ENCODE measurements around the gene ZACN.

Gene ZACN

DNA sequence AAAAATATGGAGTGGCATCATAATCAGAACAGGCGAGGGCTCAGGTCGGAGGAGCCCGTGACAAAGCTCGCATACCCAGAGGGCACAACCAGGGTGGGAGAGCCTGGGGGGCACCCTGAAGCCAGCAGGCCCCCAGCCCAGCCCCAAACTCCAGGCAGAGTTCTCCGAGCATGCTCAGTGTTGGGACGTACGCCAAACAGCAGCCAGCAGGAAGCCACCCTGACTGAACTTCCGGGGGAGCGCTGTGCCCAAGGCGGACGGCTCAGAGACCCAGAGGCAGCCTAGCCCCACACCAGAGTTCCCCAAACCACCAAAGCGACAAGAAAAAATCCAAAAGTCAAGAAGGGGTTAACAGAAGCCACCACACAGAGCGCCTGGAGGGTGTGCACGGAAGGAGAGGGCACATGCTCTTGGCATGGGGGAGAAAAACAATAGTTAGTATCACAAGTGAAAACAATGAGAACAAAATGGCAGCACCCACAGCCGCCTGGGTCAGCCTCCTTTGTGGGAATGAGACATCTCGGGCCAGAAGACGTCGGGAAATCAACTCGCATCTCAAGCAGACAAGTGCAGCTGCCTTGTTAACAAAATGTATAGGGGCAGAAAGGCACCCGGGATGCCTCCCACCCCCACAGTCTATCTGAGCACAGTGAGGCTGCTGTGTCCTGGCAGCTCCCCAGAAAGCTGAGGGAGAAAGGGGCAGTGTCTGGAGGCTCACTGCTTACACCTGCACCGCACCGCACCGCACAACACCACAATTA is 12.7 kb downstream of the ZACN start:
- Histone ChIP-seq H3K79me2 (ENCODE audit: control insufficient read depth, low read length) (no peaks in the 10 kb centered on the region), H3K4me3 (ENCODE audit: low read length) (no peak overlapping the region), H3F3A (ENCODE audit: control insufficient read depth, insufficient read depth) (no peaks in the 10 kb centered on the region), H3K4me2 (ENCODE audit: low read length) (no peak overlapping the region), H3K9me3 (ENCODE audit: control insufficient read depth, insufficient read depth, low read length) (no peaks in the 10 kb centered on the region), H3K27me3 (ENCODE audit: control insufficient read depth, low read length) (no peaks in the 10 kb centered on the region), H4K20me1 (ENCODE audit: control insufficient read depth, insufficient read depth, low read depth, low read length) (no peaks in the 10 kb centered on the region), H3K4me1 (ENCODE audit: control insufficient read depth, low read length) (no peaks in the 10 kb centered on the region), H3K9me2 (replicated peaks; ENCODE audit: control insufficient read depth, low read length) (no peaks in the 10 kb centered on the region), H3K27ac (ENCODE audit: low read depth, low read length) (no peak overlapping the region), H3K36me3 (ENCODE audit: control insufficient read depth, low read length) (peaks cover 40% of the 10 kb centered on the region)
- TF ChIP-seq, protein P1, sequence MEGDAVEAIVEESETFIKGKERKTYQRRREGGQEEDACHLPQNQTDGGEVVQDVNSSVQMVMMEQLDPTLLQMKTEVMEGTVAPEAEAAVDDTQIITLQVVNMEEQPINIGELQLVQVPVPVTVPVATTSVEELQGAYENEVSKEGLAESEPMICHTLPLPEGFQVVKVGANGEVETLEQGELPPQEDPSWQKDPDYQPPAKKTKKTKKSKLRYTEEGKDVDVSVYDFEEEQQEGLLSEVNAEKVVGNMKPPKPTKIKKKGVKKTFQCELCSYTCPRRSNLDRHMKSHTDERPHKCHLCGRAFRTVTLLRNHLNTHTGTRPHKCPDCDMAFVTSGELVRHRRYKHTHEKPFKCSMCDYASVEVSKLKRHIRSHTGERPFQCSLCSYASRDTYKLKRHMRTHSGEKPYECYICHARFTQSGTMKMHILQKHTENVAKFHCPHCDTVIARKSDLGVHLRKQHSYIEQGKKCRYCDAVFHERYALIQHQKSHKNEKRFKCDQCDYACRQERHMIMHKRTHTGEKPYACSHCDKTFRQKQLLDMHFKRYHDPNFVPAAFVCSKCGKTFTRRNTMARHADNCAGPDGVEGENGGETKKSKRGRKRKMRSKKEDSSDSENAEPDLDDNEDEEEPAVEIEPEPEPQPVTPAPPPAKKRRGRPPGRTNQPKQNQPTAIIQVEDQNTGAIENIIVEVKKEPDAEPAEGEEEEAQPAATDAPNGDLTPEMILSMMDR (IDR thresholded peaks at IDR 0.05; ENCODE audit: low read depth, low read length, poor library complexity, severe bottlenecking), result no peak
- TF ChIP-seq EZH2phosphoT487 (IDR thresholded peaks at IDR 0.05; ENCODE audit: borderline replicate concordance, low read length), result no peak

DNA sequence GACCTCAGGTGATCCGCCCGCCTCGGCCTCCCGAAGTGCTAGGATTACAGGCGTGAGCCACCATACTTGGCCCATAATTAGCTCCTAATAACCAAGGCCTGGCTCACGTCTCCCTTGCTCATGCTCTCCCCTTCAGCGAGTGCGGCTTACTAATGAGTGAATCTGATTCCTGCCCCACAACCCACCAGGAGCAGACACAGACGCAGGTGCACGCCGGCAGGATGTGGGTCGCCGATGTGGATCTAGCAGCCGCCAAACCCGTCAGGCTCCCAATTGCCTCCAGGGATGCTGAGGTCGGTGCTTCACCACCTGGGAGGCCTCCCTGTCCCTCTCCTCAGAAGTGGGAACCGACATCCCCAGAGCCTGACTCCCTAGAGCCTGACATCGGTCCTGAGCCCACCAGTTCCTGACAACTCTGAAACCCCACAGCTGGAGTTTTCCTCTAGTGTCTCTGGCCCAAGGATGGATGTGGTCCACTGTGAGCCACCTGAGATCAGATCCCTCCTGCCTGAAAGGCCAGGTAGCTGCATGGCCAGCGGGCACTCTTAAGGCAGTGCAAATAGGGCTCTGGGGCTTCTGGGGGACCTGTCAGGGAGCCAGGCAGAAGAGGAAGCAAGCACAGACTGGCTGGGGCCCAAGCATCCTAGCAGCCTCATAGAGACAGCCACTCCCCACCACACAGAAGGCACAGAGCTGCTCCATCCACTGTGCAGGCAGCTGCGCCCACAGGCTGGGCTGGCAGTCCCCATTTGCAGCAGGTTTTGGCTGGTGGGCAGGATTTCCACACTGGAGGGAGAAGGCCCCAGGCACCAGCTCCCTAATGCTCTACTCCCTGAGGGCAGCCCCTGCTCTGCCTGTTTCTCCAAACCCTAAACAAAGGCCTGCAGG is 13.8 kb downstream of the ZACN start:
- TF ChIP-seq, protein P1 (IDR thresholded peaks at IDR 0.05; ENCODE audit: low read depth, low read length, poor library complexity, severe bottlenecking), result no peak
- TF ChIP-seq EZH2phosphoT487 (IDR thresholded peaks at IDR 0.05; ENCODE audit: borderline replicate concordance, low read length), result no peak
- Histone ChIP-seq H3K36me3 (ENCODE audit: control insufficient read depth, low read length) (peaks cover 47% of the 10 kb centered on the region), H3K4me2 (ENCODE audit: low read length) (no peak overlapping the region)

DNA sequence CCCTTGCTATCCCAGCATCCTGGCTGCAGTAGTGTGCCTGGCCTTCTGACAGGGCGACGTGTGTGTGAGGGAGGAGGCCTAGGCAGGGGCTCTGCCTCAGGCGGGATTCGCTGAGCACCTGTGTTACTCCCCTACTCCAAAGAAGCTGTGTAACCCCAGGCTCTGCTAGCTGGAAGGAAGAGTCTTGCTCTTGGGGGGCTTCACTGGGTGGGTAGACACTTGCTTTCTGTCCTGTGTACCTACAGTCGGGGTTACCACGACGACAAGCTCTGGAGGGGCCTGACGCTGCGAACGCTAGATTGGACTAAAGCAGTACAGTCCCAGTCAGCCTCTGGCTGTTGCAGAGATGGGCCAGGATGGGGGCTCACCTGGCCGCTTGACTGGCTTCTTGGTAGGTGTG is 15.1 kb downstream of the ZACN start:
- no peaks in the 10 kb centered on the region for H3K27me3 ChIP-seq (ENCODE audit: control insufficient read depth, low read length)
- no peaks in the 10 kb centered on the region for H3F3A ChIP-seq (ENCODE audit: control insufficient read depth, insufficient read depth)
- no peaks in the 10 kb centered on the region for H4K20me1 ChIP-seq (ENCODE audit: control insufficient read depth, insufficient read depth, low read depth, low read length)
- peaks cover 51% of the 10 kb centered on the region for H3K36me3 ChIP-seq (ENCODE audit: control insufficient read depth, low read length)
- no peak overlapping the region for H3K27ac ChIP-seq (ENCODE audit: low read depth, low read length)
- H3K4me2 ChIP-seq (ENCODE audit: low read length), result no peak overlapping the region
- H3K9me2 ChIP-seq (replicated peaks; ENCODE audit: control insufficient read depth, low read length), result no peaks in the 10 kb centered on the region
- H3K79me2 ChIP-seq (ENCODE audit: control insufficient read depth, low read length), result no peaks in the 10 kb centered on the region
- no peak for TF ChIP-seq EZH2phosphoT487 (IDR thresholded peaks at IDR 0.05; ENCODE audit: borderline replicate concordance, low read length)
- TF ChIP-seq, protein P1 (IDR thresholded peaks at IDR 0.05; ENCODE audit: low read depth, low read length, poor library complexity, severe bottlenecking), result no peak
- H3K4me1 ChIP-seq (ENCODE audit: control insufficient read depth, low read length), result no peaks in the 10 kb centered on the region
- H3K4me3 ChIP-seq (ENCODE audit: low read length), result no peak overlapping the region
- H3K9me3 ChIP-seq (ENCODE audit: control insufficient read depth, insufficient read depth, low read length), result no peaks in the 10 kb centered on the region

More for the DNA sequence above, 13.8 kb downstream of the ZACN start:
- Histone ChIP-seq H3K79me2 (ENCODE audit: control insufficient read depth, low read length) (no peaks in the 10 kb centered on the region), H3K9me3 (ENCODE audit: control insufficient read depth, insufficient read depth, low read length) (no peaks in the 10 kb centered on the region), H4K20me1 (ENCODE audit: control insufficient read depth, insufficient read depth, low read depth, low read length) (no peaks in the 10 kb centered on the region), H3K9me2 (replicated peaks; ENCODE audit: control insufficient read depth, low read length) (no peaks in the 10 kb centered on the region), H3K4me3 (ENCODE audit: low read length) (no peak overlapping the region), H3K27me3 (ENCODE audit: control insufficient read depth, low read length) (no peaks in the 10 kb centered on the region), H3F3A (ENCODE audit: control insufficient read depth, insufficient read depth) (no peaks in the 10 kb centered on the region), H3K4me1 (ENCODE audit: control insufficient read depth, low read length) (no peaks in the 10 kb centered on the region), H3K27ac (ENCODE audit: low read depth, low read length) (no peak overlapping the region)

Data from DOHH2 (cell line).